ENCODE measurements around the gene MMP24.
"Not testable (repeated sequence)": the region's sequence is repeated elsewhere in the genome, so short reads cannot be mapped to it uniquely, and the experiment has no call there.

The MMP24 gene

GRCh38 chr20:35262321-35262720 lies 35.8 kb downstream of the MMP24 start:
- not testable (repeated sequence) for DNase-seq

GRCh38 chr20:35262731-35263531 lies 36.4 kb downstream of the MMP24 start:
- DNase-seq: not testable (repeated sequence)

GRCh38 chr20:35263532-35264341 lies 37.2 kb downstream of the MMP24 start:
- no peak for DNase-seq

- no peak for DNase-seq
Observed at GRCh38 chr20:35264755-35265154, 38.3 kb downstream of the MMP24 start.

GRCh38 chr20:35267092-35267491 lies 40.6 kb downstream of the MMP24 start:
- DNase-seq: no peak

- DNase-seq: peak in 3 of 5 experiments; percentile 18 to 45 (median 33)
Observed at GRCh38 chr20:35269055-35269781, 42.7 kb downstream of the MMP24 start.

- DNase-seq: no peak
Observed at GRCh38 chr20:35270021-35270902, 43.8 kb downstream of the MMP24 start.

GRCh38 chr20:35271073-35271882 lies 44.8 kb downstream of the MMP24 start:
- DNase-seq: no peak

- no peak for DNase-seq
Observed at GRCh38 chr20:35271904-35272303, 45.4 kb downstream of the MMP24 start.

- no peak for DNase-seq
Observed at GRCh38 chr20:35273449-35274171, 47.1 kb downstream of the MMP24 start.

- DNase-seq: no peak
Observed at GRCh38 chr20:35274172-35275092, 47.9 kb downstream of the MMP24 start.

- DNase-seq: no peak
Observed at GRCh38 chr20:35275741-35276251, 49.3 kb downstream of the MMP24 start.

- peak in 1 of 5 experiments; percentile 33 for DNase-seq
Observed at GRCh38 chr20:35276408-35276807, 49.9 kb downstream of the MMP24 start.

GRCh38 chr20:35277127-35277526 lies 50.6 kb downstream of the MMP24 start:
- peak in 1 of 5 experiments; percentile 17 for DNase-seq

GRCh38 chr20:35277531-35278395 lies 51.3 kb downstream of the MMP24 start, which contains the start of gene MMP24OS:
Gene MMP24OS, minus strand, starts transcription at chr20:35278122. Its CDS starts 193 bp downstream, at chr20:35277929.
- peak; percentile 73 to 97 (median 86) for DNase-seq

- no peak for DNase-seq
Observed at GRCh38 chr20:35279040-35279439, 52.5 kb downstream of the MMP24 start.

- DNase-seq: no peak
Observed at GRCh38 chr20:35279533-35280174, 53.2 kb downstream of the MMP24 start.

Data from T-helper 2 cell (primary cell).